Loucy (cell line): ENCODE data around the gene TNRC6B.

Source experiments
- CTCF ChIP-seq: fragments of 200-600 bp; sonication (generic); conservative IDR thresholded peaks from 2 replicates; pipeline ENCODE4 v1.5.1; 2014; ENCODE audit warnings: mild to moderate bottlenecking, antibody characterized with exemption, low read length
- EZH2phosphoT487 ChIP-seq: fragments of 200-600 bp; IDR thresholded peaks from 2 replicates; pipeline ENCODE4 v1.6.1; 2018; ENCODE audit warnings: antibody characterized with exemption, mild to moderate bottlenecking, moderate library complexity, borderline replicate concordance

DNA sequence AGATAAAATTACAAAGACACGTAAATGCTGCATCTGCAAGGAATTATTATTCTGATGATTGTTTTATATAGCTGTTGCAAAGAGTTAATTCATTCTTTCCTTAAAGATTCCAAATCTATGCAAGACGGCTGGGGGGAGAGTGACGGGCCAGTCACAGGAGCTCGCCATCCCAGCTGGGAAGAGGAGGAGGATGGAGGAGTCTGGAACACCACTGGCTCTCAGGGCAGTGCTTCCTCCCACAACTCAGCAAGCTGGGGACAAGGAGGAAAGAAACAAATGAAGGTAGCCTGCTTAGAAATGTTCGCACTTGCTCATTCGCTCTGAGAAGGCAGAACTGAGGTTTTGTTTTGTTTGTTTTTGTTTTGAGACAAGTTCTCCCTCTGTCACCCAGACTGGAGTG, 95.6 kb downstream of the TNRC6B start:
- TF ChIP-seq CTCF: no peak
- TF ChIP-seq EZH2phosphoT487: no peak
